HCT116 (cell line): Measurements from ENCODE around the gene LRPPRC. TPM values are rescaled to one million over a fixed set of nuclear protein-coding genes. Genes with fewer than 3 reads are reported as not detected.

ENCODE experiments used
- ATAC-seq: fragments of 200-7000 bp; cut with Tn5 transposase; 2 replicates; pipeline ENCODE4 v1.9.1; 2020; ENCODE audit warnings: mild to moderate bottlenecking, moderate library complexity
- BruUV-seq: library from RNA; stranded (reverse); fragments of 400-500 nt; replicated peaks from 2 replicates; lab custom pipeline; 2021; lab: Mats Ljungman, UMichigan
- CTCF ChIA-PET: fragments of 300-600 bp; sonication (Branson Sonifier 250); formaldehyde crosslinking; loops from one replicate; lab custom pipeline; 2021; ENCODE audit warnings: antibody characterized with exemption; lab: Charles Lee
- POLR2A ChIA-PET: fragments of 300-600, 350-600 bp; sonication (Branson Sonifier 250); formaldehyde crosslinking; loops from one replicate; lab custom pipeline; 2021; ENCODE audit warnings: antibody characterized with exemption; lab: Charles Lee
- RAD21 ChIA-PET, 2 experiments: fragments of 300-600 bp; sonication (Branson Sonifier 250); formaldehyde crosslinking; loops; one replicate each; lab custom pipeline; 2023; ENCODE audit warnings: low total read pairs in 2 of 2; ENCODE audit not compliant: uncharacterized antibody in 2 of 2, unreplicated experiment in 2 of 2, low non-redundant PET in 1 of 2; lab: Charles Lee
- DNase-seq: peaks from one replicate; pipeline ENCODE4 v3.0.0-alpha.2; 2010; ENCODE audit warnings: low read depth, low spot score
- H2AFZ ChIP-seq: fragments of 200-600 bp; shearing (Covaris generic), sonication (generic); 2 replicates; pipeline ENCODE4 v1.6.1; 2017; ENCODE audit warnings: low read depth, mixed run types, mixed read lengths, antibody characterized with exemption, low read length; ENCODE audit not compliant: poor library complexity, severe bottlenecking
- H3K27ac ChIP-seq: 2 replicates; pipeline ENCODE4 v1.5.1; 2012; ENCODE audit warnings: low read depth, low read length
- H3K27me3 ChIP-seq: fragments of 200-600 bp; sonication (generic); 2 replicates; pipeline ENCODE4 v1.6.1; 2016; ENCODE audit warnings: mixed run types, low read length, mixed read lengths; ENCODE audit not compliant: insufficient read depth
- H3K36me3 ChIP-seq, 2 experiments: fragments of 200-500 bp in 1 of 2; fragments of 200-600 bp in 1 of 2; sonication (Bioruptor generic) in 1 of 2; sonication (generic) in 1 of 2; 2 replicates each; pipeline versions ENCODE4 v1.5.1 to v1.6.1; 2014 to 2016; ENCODE audit warnings: low read length in 2 of 2, inconsistent platforms in 1 of 2, mixed read lengths in 1 of 2, mixed run types in 1 of 2; ENCODE audit not compliant: insufficient read depth in 2 of 2, control insufficient read depth in 1 of 2
- H3K4me1 ChIP-seq, 2 experiments: fragments of 200-600 bp in 1 of 2; sonication (generic) in 1 of 2; 2 replicates each; pipeline versions ENCODE4 v1.5.1 to v1.6.1; 2012 to 2017; ENCODE audit warnings: low read length in 2 of 2, inconsistent platforms in 1 of 2, mild to moderate bottlenecking in 1 of 2, mixed read lengths in 1 of 2, mixed run types in 1 of 2, moderate library complexity in 1 of 2; ENCODE audit not compliant: insufficient read depth in 2 of 2, control insufficient read depth in 1 of 2
- H3K4me2 ChIP-seq: fragments of 200-600 bp; sonication (generic); 2 replicates; pipeline ENCODE4 v1.6.1; 2017; ENCODE audit warnings: mixed run types, low read length, mixed read lengths
- H3K4me3 ChIP-seq, 2 experiments: fragments of 200-600 bp in 1 of 2; sonication (generic) in 1 of 2; replicated peaks in 1 of 2; 2 replicates each; pipeline ENCODE4 v1.5.1; 2011 to 2016; ENCODE audit warnings: low read length in 2 of 2, control low read depth in 1 of 2, low read depth in 1 of 2, mild to moderate bottlenecking in 1 of 2, mixed read lengths in 1 of 2, mixed run types in 1 of 2
- H3K79me2 ChIP-seq: fragments of 200-600 bp; sonication (generic); 2 replicates; pipeline ENCODE4 v1.6.1; 2017; ENCODE audit warnings: mild to moderate bottlenecking, mixed run types, low read length, moderate library complexity, mixed read lengths; ENCODE audit not compliant: insufficient read depth
- H3K9ac ChIP-seq: fragments of 200-600 bp; sonication (generic); 2 replicates; pipeline ENCODE4 v1.6.1; 2016; ENCODE audit warnings: low read length, mixed read lengths
- H3K9me2 ChIP-seq: fragments of 200-600 bp; sonication (generic), shearing (Covaris generic); 2 replicates; pipeline ENCODE4 v1.6.1; 2017; ENCODE audit warnings: mixed run types, mild to moderate bottlenecking, moderate library complexity; ENCODE audit not compliant: insufficient read depth
- H3K9me3 ChIP-seq, 2 experiments: fragments of 200-500 bp in 1 of 2; fragments of 200-600 bp in 1 of 2; sonication (Bioruptor generic) in 1 of 2; sonication (generic) in 1 of 2; 2 replicates each; pipeline ENCODE4 v1.6.1; 2014 to 2017; ENCODE audit warnings: low read length in 2 of 2, mixed read lengths in 2 of 2, inconsistent platforms in 1 of 2, low read depth in 1 of 2, mild to moderate bottlenecking in 1 of 2, mixed run types in 1 of 2, moderate library complexity in 1 of 2; ENCODE audit not compliant: control insufficient read depth in 1 of 2, insufficient read depth in 1 of 2
- H4K20me1 ChIP-seq: fragments of 200-600 bp; sonication (generic), shearing (Covaris generic); 2 replicates; pipeline ENCODE4 v1.6.1; 2017; ENCODE audit warnings: mixed run types, mild to moderate bottlenecking, moderate library complexity; ENCODE audit not compliant: insufficient read depth
- CBX3 ChIP-seq: IDR thresholded peaks from 2 replicates; pipeline ENCODE4 v1.6.1; 2012; ENCODE audit warnings: low read depth
- ELF1 ChIP-seq: IDR thresholded peaks from 2 replicates; pipeline ENCODE4 v1.6.1; 2012; ENCODE audit warnings: low read depth, borderline replicate concordance
- EZH2 ChIP-seq: fragments of 200-600 bp; sonication (generic); IDR thresholded peaks from 2 replicates; pipeline ENCODE4 v1.6.1; 2017; ENCODE audit warnings: antibody characterized with exemption, mixed run types
- FOSL1 ChIP-seq: IDR thresholded peaks from 2 replicates; pipeline ENCODE4 v1.6.1; 2012; ENCODE audit warnings: low read depth
- JUND ChIP-seq: IDR thresholded peaks from 2 replicates; pipeline ENCODE4 v1.6.1; 2012
- POLR2AphosphoS5 ChIP-seq: IDR thresholded peaks from 2 replicates; pipeline ENCODE4 v1.6.1; 2011; ENCODE audit warnings: mild to moderate bottlenecking, low read depth, low read length, moderate library complexity
- RAD21 ChIP-seq: IDR thresholded peaks from 2 replicates; pipeline ENCODE4 v1.6.1; 2012; ENCODE audit warnings: low read depth, mild to moderate bottlenecking
- SP1 ChIP-seq: IDR thresholded peaks from 2 replicates; pipeline ENCODE4 v1.6.1; 2012; ENCODE audit warnings: low read depth
- SRF ChIP-seq: IDR thresholded peaks from 2 replicates; pipeline ENCODE4 v1.6.1; 2012; ENCODE audit warnings: low read depth
- TCF7L2 ChIP-seq: IDR thresholded peaks from 2 replicates; pipeline ENCODE4 v1.7.0; 2011; ENCODE audit warnings: borderline replicate concordance, inconsistent platforms; ENCODE audit not compliant: insufficient read depth, insufficient read length; ENCODE audit errors: extremely low read depth
- YY1 ChIP-seq: IDR thresholded peaks from 2 replicates; pipeline ENCODE4 v1.6.1; 2011; ENCODE audit warnings: low read length, low read depth, moderate library complexity, mild to moderate bottlenecking; ENCODE audit not compliant: insufficient replicate concordance; ENCODE audit errors: extremely low read depth
- ZBTB33 ChIP-seq: IDR thresholded peaks from 2 replicates; pipeline ENCODE4 v1.6.1; 2011; ENCODE audit warnings: mild to moderate bottlenecking, low read length, moderate library complexity; ENCODE audit not compliant: insufficient replicate concordance; ENCODE audit errors: extremely low read depth
- ZFX ChIP-seq: fragments of 450-650 bp; IDR thresholded peaks from 2 replicates; pipeline ENCODE4 v1.6.1; 2017
- ZNF274 ChIP-seq: fragments of 200-500 bp; sonication (Bioruptor generic); IDR thresholded peaks from 2 replicates; pipeline ENCODE4 v1.6.1; 2014; ENCODE audit warnings: mild to moderate bottlenecking, low read depth, low read length, inconsistent platforms
- intact Hi-C: fragments of 100-400 bp; cut with micrococcal nuclease; formaldehyde crosslinking; loops from 2 replicates; pipeline ENCODE4 v1.10.0; 2022
- total RNA-seq: library from RNA; stranded (reverse); gene quantifications from one replicate; pipeline ENCODE4 v1.2.1, GENCODE V29; 2021; ENCODE audit not compliant: unreplicated experiment
- TF ChIP-seq, protein P1 (sequence below): IDR thresholded peaks from 2 replicates; pipeline ENCODE4 v1.6.1; 2012

LRPPRC gene
- total RNA-seq, 1 experiment from 2014 or later = 210 TPM

- CTCF ChIA-PET = no interaction called here
These were observed 9.2 kb downstream of the LRPPRC start for GRCh38 chr2:43986600-43986999.

More at GRCh38 chr2:43986600-43986999, 9.2 kb downstream of the LRPPRC start:
- H3K79me2 ChIP-seq = peaks cover 100% of the 10 kb centered on the region
- peaks cover 60% of the 10 kb centered on the region; the same call in 1 of the 2 replicates for H4K20me1 ChIP-seq
- no TSS peak for BruUV-seq
- ATAC-seq = no peak
- intact Hi-C loops = no loop called here
- H3K27me3 ChIP-seq = no peaks in the 10 kb centered on the region
- no peak overlapping the region for H3K4me3 ChIP-seq
- no peak for DNase-seq
- no peak overlapping the region for H2AFZ ChIP-seq
- H3K9ac ChIP-seq = no peak overlapping the region
- no peak overlapping the region for H3K27ac ChIP-seq
- TF ChIP-seq SRF (no peak), CBX3 (no peak), ZNF274 (no peak), SP1 (no peak), RAD21 (no peak), TCF7L2 (no peak), ZFX (no peak), FOSL1 (no peak), ELF1 (no peak), EZH2 (no peak), POLR2AphosphoS5 (no peak), ZBTB33 (no peak), YY1 (no peak), JUND (no peak)
- TF ChIP-seq, protein P1, sequence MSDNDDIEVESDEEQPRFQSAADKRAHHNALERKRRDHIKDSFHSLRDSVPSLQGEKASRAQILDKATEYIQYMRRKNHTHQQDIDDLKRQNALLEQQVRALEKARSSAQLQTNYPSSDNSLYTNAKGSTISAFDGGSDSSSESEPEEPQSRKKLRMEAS = no peak
- ChIA-PET RAD21 (no interaction called here), POLR2A (interaction anchor here (0.6 kb wide), 1 partner anchor 182 kb away, joined by 4 read pairs; no protein-coding TSS in a partner anchor)
- H3K4me1 ChIP-seq = no peaks in the 10 kb centered on the region
- H3K9me3 ChIP-seq = no peaks in the 10 kb centered on the region
- H3K36me3 ChIP-seq = peaks cover 23 to 46% of the 10 kb centered on the region in 2 experiments; a peak in 3 of 4 replicates
- H3K4me2 ChIP-seq = no peak overlapping the region
- H3K9me2 ChIP-seq = no peaks in the 10 kb centered on the region
